Hepatic stellate cell (primary cell): ENCODE measurements around the gene DLK2.
A peak's percentile ranks its signal among the peaks of the same experiment; 100 is the strongest.
"Not testable (repeated sequence)": the region's sequence is repeated elsewhere in the genome, so short reads cannot be mapped to it uniquely, and the experiment has no call there.

Experiments used
- DNase-seq: peaks from one replicate; pipeline ENCODE4 v3.0.0; 2011; ENCODE audit warnings: low spot score

DLK2 gene

GRCh38 chr6:43426928-43427405, 28.4 kb downstream of the DLK2 start:
- DNase-seq: no peak

- not testable (repeated sequence) for DNase-seq
These were observed 30.3 kb downstream of the DLK2 start for GRCh38 chr6:43425083-43425482.

GRCh38 chr6:43421831-43422230, 33.5 kb downstream of the DLK2 start:
- DNase-seq: no peak

- DNase-seq: no peak
These were observed 35.2 kb downstream of the DLK2 start for GRCh38 chr6:43420012-43420709.

- no peak for DNase-seq
These were observed 38.4 kb downstream of the DLK2 start for GRCh38 chr6:43416935-43417334.

- DNase-seq: not testable (repeated sequence)
These were observed 40.1 kb downstream of the DLK2 start for GRCh38 chr6:43415275-43415674.

- no peak for DNase-seq
These were observed 42.3 kb downstream of the DLK2 start for GRCh38 chr6:43413002-43413401.

GRCh38 chr6:43412541-43412940, 42.8 kb downstream of the DLK2 start:
- no peak for DNase-seq

GRCh38 chr6:43410776-43411175, 44.6 kb downstream of the DLK2 start:
- DNase-seq: not testable (repeated sequence)

- DNase-seq: no peak
These were observed 47.1 kb downstream of the DLK2 start for GRCh38 chr6:43408259-43408658.

- DNase-seq: no peak
These were observed 48.1 kb downstream of the DLK2 start for GRCh38 chr6:43407296-43407695.

- DNase-seq: peak; percentile 32
These were observed 50.0 kb downstream of the DLK2 start for GRCh38 chr6:43405354-43405753.

- DNase-seq: no peak
These were observed 52.5 kb downstream of the DLK2 start for GRCh38 chr6:43402820-43403219.

GRCh38 chr6:43401730-43402129, 53.6 kb downstream of the DLK2 start:
- DNase-seq: no peak
